HL-60/S4 treated with phorbol 12-myristate 13-acetate at 8.2 ng/mL for 4 days and 3 days (cell line): ENCODE measurements around the gene NDUFS8.

Experiments used
- in situ Hi-C: fragments of 300-500 bp; cut with MboI; formaldehyde crosslinking; loops from 2 replicates; pipeline ENCODE4 v1.15.0; 2022; ENCODE audit warnings: low sequenced_read_pairs

The NDUFS8 gene

DNA sequence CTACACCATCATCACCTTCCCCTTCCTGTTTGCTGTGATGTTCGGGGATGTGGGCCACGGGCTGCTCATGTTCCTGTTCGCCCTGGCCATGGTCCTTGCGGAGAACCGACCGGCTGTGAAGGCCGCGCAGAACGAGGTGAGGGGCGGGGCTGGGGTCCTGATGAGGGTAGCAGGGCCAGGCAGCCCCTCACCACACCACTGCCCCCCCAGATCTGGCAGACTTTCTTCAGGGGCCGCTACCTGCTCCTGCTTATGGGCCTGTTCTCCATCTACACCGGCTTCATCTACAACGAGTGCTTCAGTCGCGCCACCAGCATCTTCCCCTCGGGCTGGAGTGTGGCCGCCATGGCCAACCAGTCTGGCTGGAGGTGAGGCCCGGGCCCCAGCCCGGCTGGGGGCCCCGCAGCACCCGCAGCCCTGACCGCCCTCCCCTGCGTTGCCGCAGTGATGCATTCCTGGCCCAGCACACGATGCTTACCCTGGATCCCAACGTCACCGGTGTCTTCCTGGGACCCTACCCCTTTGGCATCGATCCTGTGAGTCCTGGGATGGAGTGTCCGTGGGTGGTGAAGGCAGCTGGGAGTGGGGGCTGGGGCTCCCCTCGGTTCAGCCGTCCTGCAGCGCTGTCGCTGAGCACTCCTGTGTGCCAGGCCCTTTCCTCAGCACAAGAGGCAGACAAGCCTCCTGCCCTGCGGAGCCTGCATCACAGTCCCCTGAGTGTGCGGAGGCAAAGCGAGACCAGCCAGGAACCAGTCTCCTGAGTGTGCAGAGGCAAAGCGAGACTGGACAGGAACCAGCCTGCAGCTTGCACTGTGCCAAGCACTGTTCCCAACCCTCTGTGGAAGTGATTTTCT, 17.2 kb downstream of the NDUFS8 start:
- in situ Hi-C loops = no loop called here

DNA sequence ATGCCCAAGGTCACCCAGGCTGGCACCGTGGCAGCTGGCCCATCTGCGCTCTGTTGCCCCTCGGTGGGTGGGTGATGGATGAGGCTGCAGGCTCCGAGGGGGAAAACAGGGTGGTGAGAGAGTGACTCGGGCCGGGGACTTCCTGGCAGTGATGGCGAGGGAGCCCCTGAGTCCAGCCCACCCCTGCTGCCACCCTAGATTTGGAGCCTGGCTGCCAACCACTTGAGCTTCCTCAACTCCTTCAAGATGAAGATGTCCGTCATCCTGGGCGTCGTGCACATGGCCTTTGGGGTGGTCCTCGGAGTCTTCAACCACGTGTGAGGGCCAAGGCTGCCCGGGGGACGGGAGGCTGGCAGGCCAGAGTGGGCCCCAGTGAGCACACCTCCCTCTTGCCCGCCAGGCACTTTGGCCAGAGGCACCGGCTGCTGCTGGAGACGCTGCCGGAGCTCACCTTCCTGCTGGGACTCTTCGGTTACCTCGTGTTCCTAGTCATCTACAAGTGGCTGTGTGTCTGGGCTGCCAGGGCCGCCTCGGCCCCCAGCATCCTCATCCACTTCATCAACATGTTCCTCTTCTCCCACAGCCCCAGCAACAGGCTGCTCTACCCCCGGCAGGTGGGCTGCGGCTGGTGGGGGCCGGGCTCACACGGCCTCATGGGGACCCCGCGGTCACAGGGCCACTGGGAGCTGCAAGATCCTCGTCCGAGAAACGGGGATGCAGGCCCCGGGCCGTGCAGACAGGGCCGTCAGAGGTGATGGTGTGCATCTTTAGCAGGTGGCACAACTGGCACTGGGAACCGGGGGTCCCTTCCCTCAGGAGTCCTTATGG, 18.4 kb downstream of the NDUFS8 start:
- in situ Hi-C loops = no loop called here

DNA sequence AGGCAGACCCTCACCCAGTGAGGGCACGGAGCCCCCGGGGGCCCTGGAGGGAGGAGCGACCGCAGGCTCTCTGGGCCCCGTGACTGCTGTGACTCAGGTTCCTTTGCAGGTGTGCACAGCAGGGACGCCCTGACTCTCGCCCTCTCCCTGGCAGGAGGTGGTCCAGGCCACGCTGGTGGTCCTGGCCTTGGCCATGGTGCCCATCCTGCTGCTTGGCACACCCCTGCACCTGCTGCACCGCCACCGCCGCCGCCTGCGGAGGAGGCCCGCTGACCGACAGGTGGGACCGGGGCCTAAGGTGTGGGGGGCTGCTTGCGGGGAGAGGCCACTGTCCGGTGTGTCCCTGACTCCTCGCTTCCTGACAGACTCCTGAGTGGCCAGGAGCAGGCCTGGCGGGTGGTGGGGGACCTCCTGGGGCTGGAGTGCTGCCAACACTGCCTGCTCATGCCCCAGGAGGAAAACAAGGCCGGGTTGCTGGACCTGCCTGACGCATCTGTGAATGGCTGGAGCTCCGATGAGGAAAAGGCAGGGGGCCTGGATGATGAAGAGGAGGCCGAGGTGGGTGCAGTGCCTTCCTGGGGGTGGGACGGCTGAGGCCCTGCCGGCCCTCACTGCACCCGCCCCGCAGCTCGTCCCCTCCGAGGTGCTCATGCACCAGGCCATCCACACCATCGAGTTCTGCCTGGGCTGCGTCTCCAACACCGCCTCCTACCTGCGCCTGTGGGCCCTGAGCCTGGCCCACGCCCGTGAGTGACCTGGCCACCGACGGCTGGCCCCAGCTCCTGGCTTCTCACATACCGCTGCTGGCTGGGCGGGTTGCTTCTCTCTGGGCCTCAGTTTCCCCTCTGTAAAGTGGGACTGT, 19.3 kb downstream of the NDUFS8 start:
- in situ Hi-C loops = no loop called here

DNA sequence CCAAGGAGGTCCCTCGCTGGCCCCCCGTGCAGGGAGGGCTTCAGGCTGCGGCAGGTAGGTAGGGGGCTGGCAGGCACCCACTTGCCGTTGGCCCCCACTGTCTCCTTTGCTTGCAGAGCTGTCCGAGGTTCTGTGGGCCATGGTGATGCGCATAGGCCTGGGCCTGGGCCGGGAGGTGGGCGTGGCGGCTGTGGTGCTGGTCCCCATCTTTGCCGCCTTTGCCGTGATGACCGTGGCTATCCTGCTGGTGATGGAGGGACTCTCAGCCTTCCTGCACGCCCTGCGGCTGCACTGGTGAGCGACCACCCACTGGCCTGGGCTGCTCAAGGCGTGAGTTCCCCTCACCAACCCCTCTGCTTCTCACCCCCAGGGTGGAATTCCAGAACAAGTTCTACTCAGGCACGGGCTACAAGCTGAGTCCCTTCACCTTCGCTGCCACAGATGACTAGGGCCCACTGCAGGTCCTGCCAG, 19.9 kb downstream of the NDUFS8 start:
- in situ Hi-C loops = no loop called here

DNA sequence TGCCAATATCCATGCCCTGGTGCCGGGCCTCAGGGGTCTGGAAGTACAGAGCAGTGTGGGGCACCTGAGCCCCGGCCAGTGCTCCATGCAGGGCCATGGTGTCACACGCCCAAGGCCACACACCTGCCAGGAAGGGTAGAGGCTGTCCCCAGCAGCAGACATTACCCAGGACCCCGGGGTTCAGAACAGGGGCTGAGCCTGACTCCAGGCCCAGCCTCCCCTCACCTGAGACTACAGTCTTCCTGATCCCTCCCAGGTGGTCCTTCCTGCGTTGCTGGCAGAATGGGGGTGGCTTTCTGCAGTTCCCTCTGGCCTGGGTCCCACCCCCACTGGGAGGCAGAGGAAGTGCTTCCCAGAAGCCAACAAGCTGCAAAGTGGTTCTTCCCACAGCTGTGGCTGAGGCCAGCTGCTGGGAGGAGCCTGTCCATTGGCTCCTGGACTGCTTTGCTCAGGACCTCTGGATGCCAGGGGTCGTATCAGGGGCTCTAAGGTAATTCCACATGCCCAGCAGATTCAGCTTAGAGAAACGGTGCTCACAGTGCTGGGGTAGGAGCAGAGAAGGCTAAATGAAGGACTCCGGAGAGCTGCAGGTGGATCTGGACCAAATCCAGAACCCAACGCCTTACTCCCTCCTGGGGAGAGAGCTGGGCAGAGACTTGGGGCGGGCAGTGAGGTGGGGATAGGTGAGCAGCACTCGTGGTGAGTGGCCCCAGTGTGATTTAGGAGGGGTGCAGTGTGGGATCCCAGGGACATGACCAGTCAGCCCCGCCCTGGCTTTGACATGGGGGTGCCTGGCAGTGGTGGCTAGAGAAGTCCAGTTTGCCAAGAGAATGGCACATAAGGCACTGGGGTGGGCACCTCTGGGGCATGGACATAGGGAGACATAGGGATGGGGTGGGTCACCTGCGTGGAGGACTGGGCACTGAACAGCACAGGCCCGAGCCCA, 21.0 kb downstream of the NDUFS8 start:
- in situ Hi-C loops = no loop called here

DNA sequence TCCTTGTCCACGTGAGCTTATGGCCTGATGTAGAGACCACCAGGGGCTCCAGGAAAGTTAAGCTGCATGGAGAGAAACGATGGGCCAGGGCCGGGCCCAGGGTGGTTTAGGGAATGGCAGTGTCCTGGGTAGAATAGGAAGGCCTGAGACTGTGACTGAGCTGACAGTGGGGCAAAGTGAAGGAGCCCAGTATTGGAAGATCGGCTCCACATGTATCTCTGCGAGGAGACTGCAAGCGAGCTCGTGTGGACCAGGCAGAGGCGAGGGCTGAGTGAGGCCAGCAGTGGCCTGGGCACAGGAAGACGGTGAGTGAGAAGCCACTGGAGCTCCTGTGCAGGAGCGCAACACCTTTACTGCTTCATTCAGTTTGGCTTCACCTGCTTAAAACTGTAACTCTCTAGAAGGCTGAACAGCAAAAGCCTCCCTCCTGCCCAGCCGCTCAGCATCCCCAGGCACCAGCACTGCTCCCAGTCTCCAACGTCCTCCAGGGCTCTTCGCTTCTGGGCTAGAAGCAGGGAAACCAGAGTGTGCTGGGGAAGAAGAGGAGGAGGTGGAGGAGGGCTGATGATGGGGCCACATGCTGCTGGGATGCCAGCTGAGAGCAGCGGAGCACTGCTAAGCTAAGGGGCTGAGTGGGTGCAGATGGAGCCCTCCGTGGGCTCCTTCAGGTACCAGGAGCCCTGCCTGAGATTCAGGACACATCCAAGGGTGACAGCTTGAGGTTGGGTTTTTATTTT, 21.8 kb downstream of the NDUFS8 start:
- in situ Hi-C loops = no loop called here

DNA sequence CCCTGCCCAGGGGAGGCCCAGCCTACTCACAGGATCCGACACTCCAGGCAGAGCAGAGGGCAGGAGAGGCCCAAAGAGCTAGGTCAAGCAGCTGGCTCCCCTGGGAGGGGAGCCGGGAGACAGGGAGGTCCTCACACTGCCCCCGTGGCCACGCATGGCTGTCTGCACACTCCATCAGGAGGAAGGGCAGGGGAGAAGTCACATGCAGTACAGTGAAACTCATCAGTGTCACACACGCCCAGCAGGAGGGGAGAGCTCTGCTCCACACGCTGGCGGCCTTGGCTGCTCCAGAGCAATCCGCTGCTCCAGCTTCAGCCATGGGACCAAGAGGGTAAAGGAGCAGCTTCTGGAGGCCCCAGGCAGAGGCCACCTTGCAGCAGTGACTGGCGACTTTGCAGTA, 22.6 kb downstream of the NDUFS8 start:
- in situ Hi-C loops = no loop called here

DNA sequence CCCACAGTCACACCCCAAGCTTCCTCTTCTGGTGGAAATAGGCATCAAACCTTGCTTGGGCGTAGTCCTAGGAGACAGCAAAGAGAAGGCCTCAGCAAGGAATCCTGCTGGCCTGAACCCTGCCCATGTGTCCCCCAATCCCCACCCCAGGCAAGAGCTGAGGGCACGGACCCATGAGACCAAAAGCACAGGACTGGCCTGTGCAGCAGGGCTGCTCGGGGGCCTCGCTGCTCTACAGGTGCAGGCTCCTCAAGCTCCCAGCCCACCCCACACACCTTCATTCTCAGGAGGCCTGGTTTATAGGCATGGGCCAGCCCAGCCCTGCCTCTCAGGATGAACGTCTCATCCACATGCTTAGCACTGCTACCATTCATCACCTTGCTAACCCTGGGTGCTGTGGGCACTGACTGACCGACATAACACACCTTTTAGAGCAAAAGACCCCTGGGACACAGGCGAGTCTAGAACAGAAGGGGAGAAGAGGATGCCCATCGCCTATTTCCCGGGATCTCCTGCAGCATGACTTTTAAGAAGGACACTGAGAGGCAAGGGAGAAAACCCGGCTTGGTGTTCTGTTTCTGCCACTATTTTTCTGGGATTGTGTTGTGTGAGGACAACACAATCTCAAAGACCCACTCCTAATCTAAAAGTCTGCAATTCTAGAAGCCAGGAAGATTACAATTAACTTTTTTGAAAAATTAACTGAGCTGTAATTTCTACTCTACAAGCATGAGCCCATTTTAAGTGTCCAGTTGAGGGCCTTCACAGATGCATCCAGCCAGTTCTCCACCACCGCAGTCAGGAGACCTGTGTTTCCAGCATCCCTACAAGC, 23.7 kb downstream of the NDUFS8 start:
- in situ Hi-C loops = no loop called here

DNA sequence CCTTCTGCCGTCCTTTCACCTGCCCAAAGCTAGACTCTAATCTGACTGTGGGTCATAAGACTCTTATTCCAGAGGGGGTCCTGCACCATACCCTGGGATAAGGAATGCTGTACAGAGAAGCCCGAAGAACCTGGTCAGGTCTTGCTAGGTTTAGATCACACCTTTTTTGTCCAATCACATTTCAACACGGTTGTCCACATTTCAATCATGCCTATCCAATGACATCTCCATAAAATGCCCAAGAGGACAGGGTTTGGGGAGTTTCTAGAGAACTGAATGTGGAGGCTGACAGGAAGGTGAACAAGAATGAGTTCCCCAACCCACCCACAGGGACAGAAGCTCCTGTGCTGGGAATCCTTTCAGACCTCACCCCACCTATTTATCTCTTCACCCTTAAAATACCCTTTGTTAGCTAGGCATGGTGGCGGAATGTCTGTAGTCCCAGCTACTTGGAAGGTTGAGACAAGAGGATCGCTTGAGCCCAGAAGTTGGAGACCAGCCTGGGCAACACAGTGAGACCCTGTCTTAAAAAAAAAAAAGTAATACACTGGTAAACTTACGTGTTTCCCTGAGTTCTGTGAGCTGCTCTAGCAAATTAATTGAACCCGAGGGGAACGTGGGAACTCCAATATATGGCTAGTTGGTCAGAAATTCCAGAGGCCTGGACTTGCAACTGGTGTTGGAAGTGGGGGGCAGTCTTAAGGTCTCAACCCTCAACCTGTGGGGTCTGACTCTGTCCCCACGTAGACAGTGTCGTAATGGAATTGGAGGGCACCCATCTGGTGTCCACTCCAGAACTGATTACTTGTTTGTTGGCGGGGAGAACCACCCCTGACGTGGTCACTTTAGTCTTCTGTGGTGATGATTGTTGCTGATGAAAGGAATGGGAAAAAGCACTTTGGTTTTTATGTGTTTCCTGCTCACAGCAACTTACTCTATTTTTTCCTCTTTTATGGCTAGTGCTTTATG, 26.1 kb downstream of the NDUFS8 start:
- in situ Hi-C loops = no loop called here

DNA sequence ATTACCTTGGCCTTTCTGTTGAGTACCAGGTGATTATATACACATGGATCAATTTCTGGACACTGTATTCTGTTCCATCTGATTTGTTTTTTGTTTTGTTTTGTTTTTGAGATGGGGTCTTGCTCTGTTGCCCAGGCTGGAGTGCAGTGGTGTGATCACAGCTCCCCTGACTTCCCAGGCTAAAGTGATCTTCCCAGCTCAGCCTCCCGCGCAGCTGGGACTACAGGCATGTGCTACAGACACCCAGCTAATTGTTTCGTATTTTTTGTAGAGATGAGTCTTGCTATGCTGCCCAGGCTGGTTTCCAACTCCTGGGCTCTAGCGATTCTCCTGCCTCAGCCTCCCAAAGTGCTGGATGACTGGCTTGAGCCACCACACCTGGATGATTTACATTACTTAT, 27.3 kb downstream of the NDUFS8 start:
- in situ Hi-C loops = no loop called here

DNA sequence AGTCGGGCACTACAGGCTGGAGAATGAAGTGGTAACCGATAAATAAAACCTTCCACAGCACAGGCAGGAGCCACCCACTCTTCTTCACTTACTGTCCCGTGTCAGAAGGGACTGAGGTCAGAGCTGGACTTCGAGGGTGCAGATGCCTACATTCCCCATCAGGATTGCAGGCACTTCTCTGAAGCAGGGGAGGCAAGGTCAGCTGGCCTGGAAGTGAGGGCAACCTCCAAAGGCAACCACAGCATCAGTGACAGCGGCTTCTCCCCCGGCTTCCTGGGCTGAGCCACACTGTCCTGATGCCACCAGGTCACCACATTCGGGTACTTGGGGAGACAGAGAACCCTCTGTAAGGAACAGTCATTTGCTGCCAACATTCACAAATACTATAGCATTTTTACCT, 31.0 kb downstream of the NDUFS8 start:
- in situ Hi-C loops = no loop called here

DNA sequence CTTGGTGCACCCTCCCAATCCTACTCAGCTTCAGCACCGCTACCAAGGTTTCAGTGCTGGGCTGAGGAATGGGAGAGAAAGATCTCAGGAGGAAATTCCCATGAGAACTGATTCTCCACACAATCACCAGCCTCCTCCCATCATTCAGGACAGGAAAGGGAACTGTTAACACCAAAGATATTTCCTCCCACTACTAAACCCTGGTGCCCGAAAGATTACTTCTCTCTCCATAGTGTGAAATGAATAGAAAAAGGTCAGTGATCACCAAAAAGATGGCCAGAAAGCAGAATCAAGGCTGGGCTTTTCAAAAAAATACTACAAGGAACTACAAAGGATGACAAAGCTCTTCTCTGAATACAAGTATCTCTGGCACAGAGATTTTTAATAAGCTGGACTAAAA, 34.4 kb downstream of the NDUFS8 start:
- in situ Hi-C loops = no loop called here

DNA sequence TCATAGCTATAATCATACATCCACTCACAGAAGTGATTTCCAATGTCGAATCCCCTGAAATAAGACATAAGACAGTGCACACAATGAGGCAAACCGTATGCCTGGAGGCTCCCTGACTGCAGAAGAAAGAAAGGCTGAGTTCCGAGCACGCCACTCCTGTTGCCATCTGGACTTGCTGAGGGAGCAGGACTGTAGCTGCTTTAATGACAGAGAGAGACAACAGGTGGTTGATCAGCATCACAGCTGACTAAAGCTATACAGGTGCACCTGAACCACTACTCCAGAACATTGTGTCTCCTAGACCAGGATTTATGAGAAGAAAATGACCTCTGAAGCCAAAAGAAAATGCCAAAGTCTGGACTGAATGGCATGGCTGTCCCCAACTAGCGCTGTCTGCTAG, 35.4 kb downstream of the NDUFS8 start:
- in situ Hi-C loops = no loop called here

DNA sequence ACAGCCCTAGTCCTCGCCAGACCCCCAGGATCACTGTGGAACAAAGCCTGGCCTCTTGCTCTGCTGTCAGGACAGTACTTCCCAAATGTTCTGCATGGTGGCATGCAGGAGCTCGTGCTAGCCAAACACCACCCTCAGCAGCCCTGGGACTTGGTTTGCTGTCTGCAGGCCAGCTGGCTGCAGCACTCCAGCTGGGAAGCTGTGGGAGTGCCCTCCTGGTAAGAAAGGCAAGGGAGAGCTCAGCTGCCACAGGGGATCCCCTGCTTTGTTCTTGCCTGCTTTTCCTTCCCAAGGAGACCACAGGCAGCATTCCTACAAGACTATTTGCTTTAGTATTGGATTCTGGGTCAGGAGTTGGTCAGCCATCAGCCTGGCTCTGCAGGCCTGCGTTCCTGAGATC, 36.3 kb downstream of the NDUFS8 start:
- in situ Hi-C loops = no loop called here

DNA sequence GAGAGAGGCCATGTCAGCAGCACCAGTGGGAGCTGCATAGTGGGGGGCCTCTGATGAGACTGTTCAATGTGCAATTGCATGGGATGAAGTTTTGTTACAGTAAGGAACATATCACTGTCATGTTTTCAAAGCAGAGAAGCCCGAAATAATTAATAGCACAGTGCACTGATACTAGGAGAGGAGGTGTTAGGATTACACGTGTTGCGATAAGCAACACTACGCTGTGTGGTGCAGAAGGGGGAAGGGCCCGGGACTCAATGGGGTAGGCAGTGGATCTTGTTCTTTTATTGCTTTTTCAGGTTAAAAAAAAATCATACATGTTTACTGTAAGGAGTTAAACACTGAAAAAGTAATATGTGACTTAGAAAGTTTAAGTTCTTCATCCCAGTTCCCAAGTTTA, 37.5 kb downstream of the NDUFS8 start:
- in situ Hi-C loops = no loop called here

DNA sequence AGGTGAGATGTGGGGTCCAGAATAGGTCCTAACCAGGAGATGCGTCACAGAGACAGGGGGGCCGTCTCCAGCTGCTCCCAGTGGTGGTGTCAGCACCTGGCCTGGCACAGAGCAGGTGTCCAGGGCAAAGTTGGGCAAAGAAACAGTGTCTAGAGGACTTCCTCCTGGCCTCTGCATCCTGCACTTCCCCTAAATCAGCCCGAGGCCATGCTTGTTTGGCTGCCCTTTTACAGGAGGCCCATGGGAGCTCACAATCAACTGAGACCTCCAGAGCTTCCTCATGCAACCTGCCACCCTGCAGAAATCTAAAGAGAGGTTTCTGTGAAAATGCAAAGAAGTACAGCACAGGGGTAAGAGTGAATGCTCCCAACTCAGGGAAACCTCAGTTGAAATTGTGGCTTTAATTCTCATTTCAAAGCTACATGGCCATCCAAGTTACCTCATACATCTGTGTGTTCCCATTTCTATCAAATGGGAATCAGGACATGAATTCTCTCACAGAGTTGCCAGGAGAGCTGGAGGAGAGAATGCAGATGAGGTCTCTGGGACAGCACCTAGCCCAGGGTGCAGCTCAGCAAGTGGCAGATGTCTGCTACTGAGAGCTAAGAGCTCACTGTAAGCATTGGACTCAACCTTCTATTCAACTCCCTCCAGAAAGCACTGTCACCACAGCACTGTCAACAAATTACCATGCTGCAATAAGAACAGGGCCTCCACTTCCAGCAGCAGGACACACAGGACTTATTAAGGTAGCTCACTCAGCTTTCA, 41.0 kb downstream of the NDUFS8 start:
- in situ Hi-C loops = no loop called here
